GM12864 (cell line): ENCODE results near the gene ACTR1B.

ENCODE experiments used
- DNase-seq: peaks from one replicate; pipeline ENCODE4 v3.0.0-alpha.2; 2011; ENCODE audit warnings: low read depth
- H3K4me3 ChIP-seq: 2 replicates; pipeline ENCODE4 v1.5.1; 2011; ENCODE audit warnings: mild to moderate bottlenecking, low read depth, low read length, control low read depth
- CTCF ChIP-seq: IDR thresholded peaks from 2 replicates; pipeline ENCODE4 v1.5.1; 2011; ENCODE audit warnings: low read depth, mild to moderate bottlenecking, moderate library complexity, low read length, control low read depth, inconsistent platforms; ENCODE audit errors: missing control alignments

Gene ACTR1B

DNA sequence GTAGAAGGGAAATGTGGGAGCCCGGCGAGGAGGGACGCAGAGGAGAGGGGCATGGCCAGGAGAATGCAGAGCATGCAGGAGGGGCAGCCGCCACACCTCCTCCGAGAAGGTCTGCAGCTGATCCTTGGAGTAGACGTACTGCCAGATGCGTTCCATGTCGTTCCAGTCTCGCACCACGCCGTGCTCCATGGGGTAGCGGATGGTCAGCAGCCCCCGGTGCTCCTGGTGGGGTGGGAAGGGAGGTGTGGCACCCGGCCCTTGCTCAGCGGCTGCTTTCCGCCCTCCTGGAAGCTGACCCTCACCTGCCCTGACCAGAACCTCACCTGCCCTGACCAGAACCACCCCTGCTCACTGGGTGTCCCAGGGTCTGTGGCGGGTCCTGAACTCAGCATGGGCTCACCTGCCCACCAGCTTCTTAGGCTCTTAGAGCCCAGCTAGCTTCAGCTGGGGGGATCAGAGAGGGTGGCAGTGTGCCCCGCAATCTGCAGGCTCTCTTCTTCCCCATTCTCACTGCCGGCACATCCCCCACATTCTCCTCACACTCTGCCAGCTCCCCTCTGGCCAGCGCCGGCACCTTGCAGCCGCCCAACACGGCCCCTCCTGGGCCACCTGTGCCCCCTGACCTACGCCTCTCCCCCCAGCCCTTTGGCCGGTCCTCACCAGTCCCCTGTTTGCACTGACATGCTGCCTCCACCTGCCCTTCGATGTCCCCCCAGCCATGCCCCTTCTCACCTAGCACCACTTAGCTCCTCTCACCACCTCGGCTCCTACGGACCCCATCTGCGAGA, 4.4 kb downstream of the ACTR1B start:
- TF ChIP-seq CTCF, result no peak
- DNase-seq, result no peak
- H3K4me3 ChIP-seq, result no peak overlapping the region

DNA sequence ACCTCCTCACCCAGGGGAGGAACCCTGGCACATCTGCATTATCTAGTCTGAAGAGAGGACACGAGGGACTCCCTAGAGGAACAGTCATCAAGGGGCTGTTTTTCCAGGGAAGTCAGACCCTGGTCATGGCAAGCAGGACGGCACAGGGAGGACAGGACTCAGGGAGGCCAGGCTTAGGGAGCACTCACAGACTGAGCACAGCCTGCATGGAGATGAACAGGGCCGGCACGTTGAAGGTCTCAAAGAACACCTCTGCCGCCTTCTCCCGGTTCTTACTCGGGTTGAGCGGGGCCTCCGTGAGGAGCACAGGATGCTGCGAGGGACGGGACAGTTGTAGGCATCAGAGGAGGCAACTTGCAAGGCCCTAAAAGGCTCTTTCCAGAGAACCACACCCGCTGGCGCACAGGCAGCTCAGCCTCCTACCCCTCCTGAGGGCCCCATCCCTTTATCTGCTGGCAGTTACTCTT, 5.1 kb downstream of the ACTR1B start:
- TF ChIP-seq CTCF, result no peak
- no peak overlapping the region for H3K4me3 ChIP-seq
- DNase-seq, result no peak

DNA sequence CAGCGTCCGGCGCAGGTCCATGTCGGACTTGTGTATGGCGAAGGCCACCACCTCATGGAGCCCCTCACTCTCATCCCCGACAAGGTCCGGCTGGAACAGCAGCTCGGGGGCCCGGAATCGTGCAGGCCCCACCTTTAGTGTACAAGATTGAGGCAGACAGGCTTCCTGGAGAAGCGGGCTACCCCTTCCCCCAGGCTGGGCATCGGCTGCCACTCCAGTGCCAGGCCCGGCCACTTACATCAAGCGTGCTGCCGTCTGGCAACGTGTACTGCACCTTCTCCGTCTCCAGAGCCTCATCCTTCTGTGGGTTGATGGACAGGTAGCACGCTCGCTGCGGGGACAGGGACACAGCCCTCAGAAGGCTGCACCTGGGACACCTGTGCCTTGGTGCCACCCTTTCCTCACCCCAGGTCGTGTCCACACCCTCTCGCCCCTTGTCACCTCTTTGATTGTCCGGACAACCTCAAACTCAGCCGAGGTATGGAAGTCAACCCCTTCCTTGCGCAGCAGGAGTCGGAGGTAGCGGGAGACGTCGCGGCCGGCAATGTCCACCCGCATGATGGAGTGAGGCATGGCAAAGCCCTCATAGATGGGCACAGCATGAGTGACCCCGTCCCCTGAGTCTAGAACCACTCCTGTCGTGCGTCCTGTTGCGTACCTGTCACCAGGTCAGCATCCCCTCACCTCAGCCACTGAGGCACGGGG, 5.7 kb downstream of the ACTR1B start:
- no peak for DNase-seq
- no peak for TF ChIP-seq CTCF
- H3K4me3 ChIP-seq, result no peak overlapping the region

GRCh38 chr2:97656905-97657587, 6.8 kb downstream of the ACTR1B start:
- no peak for TF ChIP-seq CTCF
- DNase-seq, result no peak
- H3K4me3 ChIP-seq, result no peak overlapping the region

DNA sequence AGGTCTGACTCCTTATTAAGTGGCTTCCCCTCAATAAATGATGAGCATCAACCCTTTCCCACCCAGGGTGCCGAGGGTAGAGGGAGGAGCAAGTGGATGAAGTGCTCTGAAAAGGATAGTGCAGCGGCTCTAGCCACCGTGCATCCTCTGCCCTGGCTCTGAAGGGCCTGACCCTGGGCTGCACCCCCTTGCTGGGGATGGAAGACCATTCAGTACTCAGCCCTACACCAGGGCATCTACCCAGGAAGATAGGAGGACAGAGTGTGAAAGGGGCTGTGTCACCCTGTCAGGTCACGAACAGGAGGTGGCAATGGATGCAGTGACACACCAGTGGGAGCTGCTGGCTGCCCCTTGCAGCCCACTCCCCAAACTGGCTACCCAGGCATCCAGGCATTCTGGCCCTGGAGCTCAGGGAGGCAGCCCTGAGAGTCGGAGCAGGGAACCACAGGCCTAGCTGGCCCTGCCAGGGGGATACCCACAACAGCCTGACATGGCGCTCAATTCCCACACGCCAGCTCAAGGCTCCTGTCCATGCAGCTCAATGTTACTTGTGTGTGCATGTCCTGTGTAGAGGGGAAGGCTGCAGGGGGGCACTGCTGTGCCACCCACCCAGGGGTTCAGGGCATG, 7.6 kb downstream of the ACTR1B start:
- TF ChIP-seq CTCF, result no peak
- no peak for DNase-seq
- H3K4me3 ChIP-seq, result no peak overlapping the region

- TF ChIP-seq CTCF, result no peak
- no peak overlapping the region for H3K4me3 ChIP-seq
- no peak for DNase-seq
Observed at GRCh38 chr2:97654791-97655190, 9.1 kb downstream of the ACTR1B start.
